Activated CD4-positive, CD25-positive, alpha-beta regulatory T cell treated with anti-CD3 and anti-CD28 coated beads, Interleukin-2, amount 50 U/mL, for 16 hours (primary cell): ENCODE data around the gene PSME3.

Source experiments
- DNase-seq: peaks from one replicate; pipeline ENCODE4 v3.0.0-alpha.2; 2020; ENCODE audit warnings: low read depth, low spot score

The PSME3 gene

GRCh38 chr17:42832934-42833766, at the start of gene PSME3:
TSS of gene PSME3 (plus strand) at chr17:42833397. CDS start at chr17:42833632, 235 bp downstream.
- peak; percentile 82 for DNase-seq

- DNase-seq, result no peak
Measured at GRCh38 chr17:42783791-42784138, 49.4 kb upstream of the PSME3 start.

- DNase-seq, result no peak
Measured at GRCh38 chr17:42784409-42784808, 48.8 kb upstream of the PSME3 start.

GRCh38 chr17:42784811-42785592, 48.2 kb upstream of the PSME3 start:
- DNase-seq, result no peak

- no peak for DNase-seq
Measured at GRCh38 chr17:42787266-42787665, 45.9 kb upstream of the PSME3 start.

GRCh38 chr17:42791948-42792347, 41.2 kb upstream of the PSME3 start:
- no peak for DNase-seq

- no peak for DNase-seq
Measured at GRCh38 chr17:42792545-42792944, 40.7 kb upstream of the PSME3 start.

- DNase-seq, result no peak
Measured at GRCh38 chr17:42795061-42795460, 38.1 kb upstream of the PSME3 start.

- no peak for DNase-seq
Measured at GRCh38 chr17:42795465-42795864, 37.7 kb upstream of the PSME3 start.

- no peak for DNase-seq
Measured at GRCh38 chr17:42796066-42796758, 37.0 kb upstream of the PSME3 start.

GRCh38 chr17:42797067-42798007, 35.9 kb upstream of the PSME3 start:
- no peak for DNase-seq

GRCh38 chr17:42798011-42798382, 35.2 kb upstream of the PSME3 start:
- DNase-seq, result no peak

- peak; percentile 58 for DNase-seq
Measured at GRCh38 chr17:42798383-42799380, 34.5 kb upstream of the PSME3 start, which contains the start of the genes CNTD1 and COA3. TSS of gene CNTD1 (plus strand) at chr17:42798861. CDS start at chr17:42799068, 207 bp downstream. TSS of gene COA3 (minus strand) at chr17:42798704. CDS start at chr17:42798681, 23 bp downstream.

- no peak for DNase-seq
Measured at GRCh38 chr17:42803074-42803883, 29.9 kb upstream of the PSME3 start.

GRCh38 chr17:42804918-42805367, 28.3 kb upstream of the PSME3 start:
- no peak for DNase-seq

GRCh38 chr17:42806249-42806648, 26.9 kb upstream of the PSME3 start:
- no peak for DNase-seq

GRCh38 chr17:42809250-42809649, 23.9 kb upstream of the PSME3 start:
- DNase-seq, result no peak

- no peak for DNase-seq
Measured at GRCh38 chr17:42814633-42815399, 18.4 kb upstream of the PSME3 start.
